ENCODE results near the gene PRPS1.

DNA sequence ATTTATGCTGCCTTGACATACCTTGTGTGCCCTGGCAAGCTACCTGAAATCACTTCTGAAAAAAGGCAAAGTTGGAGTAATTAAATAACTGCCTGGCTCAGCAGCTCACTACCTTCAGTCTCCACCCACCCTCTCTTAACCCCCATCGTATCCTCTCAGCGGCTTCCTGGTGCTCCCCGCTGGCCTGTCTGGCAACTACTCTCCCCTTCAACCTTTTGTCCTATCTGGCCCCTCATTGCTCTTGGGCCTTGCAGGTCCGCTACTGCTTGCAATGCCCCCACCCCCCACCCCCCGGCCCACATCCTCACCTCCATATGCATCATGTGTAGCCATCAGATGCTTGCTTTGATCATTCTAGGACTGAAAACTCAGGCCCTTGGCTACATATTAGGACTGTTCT lies 34.5 kb downstream of the PRPS1 start:
- TF ChIP-seq ATF6 (CRISPR knock-in tag; IDR thresholded peaks at IDR 0.05) (no peak), FOXP1 (CRISPR knock-in tag; IDR thresholded peaks at IDR 0.05; ENCODE audit: borderline replicate concordance) (no peak)
